Sigmoid colon (tissue), 3 donors: ENCODE measurements around the gene CASZ1.

Source experiments
- POLR2A ChIP-seq, 2 donors: fragments of 450-650 bp; IDR thresholded peaks; one replicate each; pipeline ENCODE4 v1.6.1; 2016; ENCODE audit warnings: antibody characterized with exemption in 2 of 2, mild to moderate bottlenecking in 2 of 2, moderate library complexity in 2 of 2
- TF ChIP-seq, protein P1 (sequence below), 4 experiments: fragments of 450-650 bp in 3 of 4; fragments of 200-600 bp in 1 of 4; IDR thresholded peaks; one replicate each; pipeline ENCODE4 v1.5.1; 2016 to 2019; ENCODE audit warnings: antibody characterized with exemption in 4 of 4, mild to moderate bottlenecking in 3 of 4, moderate library complexity in 2 of 4

DNA sequence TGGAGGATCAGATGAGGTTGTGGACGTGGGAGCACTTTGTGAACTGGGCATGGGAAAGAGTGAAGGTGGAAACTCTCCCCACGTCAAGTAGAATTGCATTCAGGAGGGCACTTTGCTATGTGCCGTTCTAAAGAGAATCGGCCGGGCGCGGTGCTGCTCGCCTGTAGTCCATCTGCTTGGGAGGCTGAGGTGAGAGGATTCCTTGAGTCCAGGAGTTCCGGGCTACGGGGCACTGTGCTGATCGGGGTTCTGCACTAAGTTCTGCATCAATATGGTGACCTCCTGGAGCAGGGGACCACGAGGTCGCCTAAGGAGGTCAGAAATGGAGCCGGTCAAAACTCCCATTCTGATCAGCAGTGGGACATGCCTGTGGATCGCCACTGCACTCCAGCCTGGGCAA is 179.8 kb downstream of the CASZ1 start:
- no peak for TF ChIP-seq POLR2A (IDR thresholded peaks at IDR 0.05)
- TF ChIP-seq, protein P1, sequence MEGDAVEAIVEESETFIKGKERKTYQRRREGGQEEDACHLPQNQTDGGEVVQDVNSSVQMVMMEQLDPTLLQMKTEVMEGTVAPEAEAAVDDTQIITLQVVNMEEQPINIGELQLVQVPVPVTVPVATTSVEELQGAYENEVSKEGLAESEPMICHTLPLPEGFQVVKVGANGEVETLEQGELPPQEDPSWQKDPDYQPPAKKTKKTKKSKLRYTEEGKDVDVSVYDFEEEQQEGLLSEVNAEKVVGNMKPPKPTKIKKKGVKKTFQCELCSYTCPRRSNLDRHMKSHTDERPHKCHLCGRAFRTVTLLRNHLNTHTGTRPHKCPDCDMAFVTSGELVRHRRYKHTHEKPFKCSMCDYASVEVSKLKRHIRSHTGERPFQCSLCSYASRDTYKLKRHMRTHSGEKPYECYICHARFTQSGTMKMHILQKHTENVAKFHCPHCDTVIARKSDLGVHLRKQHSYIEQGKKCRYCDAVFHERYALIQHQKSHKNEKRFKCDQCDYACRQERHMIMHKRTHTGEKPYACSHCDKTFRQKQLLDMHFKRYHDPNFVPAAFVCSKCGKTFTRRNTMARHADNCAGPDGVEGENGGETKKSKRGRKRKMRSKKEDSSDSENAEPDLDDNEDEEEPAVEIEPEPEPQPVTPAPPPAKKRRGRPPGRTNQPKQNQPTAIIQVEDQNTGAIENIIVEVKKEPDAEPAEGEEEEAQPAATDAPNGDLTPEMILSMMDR (IDR thresholded peaks at IDR 0.05), result no peak
